K562 (cell line): ENCODE measurements around the gene SOBP. TPM values are rescaled to one million over a fixed set of nuclear protein-coding genes. Genes with fewer than 3 reads are reported as not detected.

ENCODE experiments used
- ATF6 ChIP-seq: sonication (generic); formaldehyde crosslinking; IDR thresholded peaks from 2 replicates; pipeline ENCODE4 v1.4.0; 2020; ENCODE audit warnings: mild to moderate bottlenecking, missing genetic modification reagents
- MCM3 ChIP-seq: fragments of 450-650 bp; IDR thresholded peaks from 2 replicates; pipeline ENCODE4 v1.6.1; 2016
- MCM7 ChIP-seq, 2 experiments: fragments of 450-650 bp; IDR thresholded peaks; 2 replicates each; pipeline ENCODE4 v1.6.1; 2016 to 2018
- RAD21 ChIP-seq, 2 experiments: fragments of 250-450 bp in 1 of 2; fragments of 450-650 bp in 1 of 2; sonication (Bioruptor Pico) in 1 of 2; formaldehyde crosslinking in 1 of 2; IDR thresholded peaks in 1 of 2; conservative IDR thresholded peaks in 1 of 2; 2 replicates each; pipeline versions ENCODE4 v1.4.0 to v1.8.0; 2020 to 2022; ENCODE audit warnings: mild to moderate bottlenecking in 2 of 2, moderate library complexity in 1 of 2
- REST ChIP-seq, 2 experiments: fragments of 450-650 bp; formaldehyde crosslinking in 1 of 2; IDR thresholded peaks; 2 replicates each; pipeline versions ENCODE4 v1.4.0 to v1.6.1; 2014 to 2020; ENCODE audit warnings: mild to moderate bottlenecking in 2 of 2, borderline replicate concordance in 1 of 2, low read depth in 1 of 2
- SFPQ ChIP-seq: fragments of 200-400 bp; formaldehyde crosslinking; IDR thresholded peaks from 2 replicates; pipeline ENCODE4 v1.6.1; 2017; ENCODE audit warnings: mild to moderate bottlenecking, low read depth, low read length, moderate library complexity
- USF2 ChIP-seq: sonication (generic); formaldehyde crosslinking; IDR thresholded peaks from 2 replicates; pipeline ENCODE4 v1.5.0; 2020; ENCODE audit warnings: missing genetic modification reagents
- ZNF655 ChIP-seq: fragments of 250-450 bp; sonication (Bioruptor Pico); IDR thresholded peaks from 2 replicates; pipeline ENCODE4 v1.5.0; 2021
- polyA plus RNA-seq, 8 experiments: library from polyadenylated mRNA; depleted of rRNA in 4 of 8; stranded (reverse) in 5 of 8; unstranded in 3 of 8; fragments of >200 nt; fragmentation: Nextera tagmentation in 2 of 8; fragmentation: Illumina TruSeq in 1 of 8; extraction: Ambion mirVana in 2 of 8; extraction: Trizol in 1 of 8; gene quantifications; 2 replicates each; pipeline versions ENCODE4 v1.2.1 to v1.2.3, GENCODE V29; 2011 to 2014; ENCODE audit warnings: inconsistent platforms in 1 of 8, missing spikeins in 1 of 8
- total RNA-seq, 7 experiments: library from RNA; depleted of rRNA in 6 of 7; stranded (reverse); fragments of >200 nt in 6 of 7; fragmentation: Illumina TruSeq in 2 of 7; extraction: Trizol in 2 of 7; gene quantifications; 2 replicates each; pipeline versions ENCODE4 v1.2.1 to v1.2.3, GENCODE V29; 2011 to 2021; ENCODE audit warnings: low replicate concordance in 1 of 7

Gene SOBP
- total and polyA plus RNA-seq, 9 of the 15 experiments (the other 6 are each of a cell fraction or from before 2014, with no cell fraction given), result 0.16 TPM; not detected in 8

GRCh38 chr6:107655245-107655644, 165.3 kb downstream of the SOBP start (continued):
- TF ChIP-seq RAD21 (CRISPR knock-in tag; conservative IDR thresholded peaks at IDR 0.05 in 1 of 2, IDR thresholded peaks at IDR 0.05 in 1 of 2), result peak; percentile 14 to 50; a peak in 2 of 4 replicates
- no peak for TF ChIP-seq ZNF655 (CRISPR knock-in tag)
- TF ChIP-seq MCM3, result no peak
- TF ChIP-seq SFPQ, result no peak
- no peak for TF ChIP-seq USF2 (CRISPR knock-in tag)
- TF ChIP-seq REST (IDR thresholded peaks at IDR 0.05; ENCODE audit: borderline replicate concordance), result peak; percentile 41; the same call in 1 of the 2 replicates
- TF ChIP-seq REST (CRISPR knock-in tag; IDR thresholded peaks at IDR 0.05; ENCODE audit: low read depth), result no peak
- no peak for TF ChIP-seq MCM7 (IDR thresholded peaks at IDR 0.05)
- no peak for TF ChIP-seq ATF6
